Uterus (tissue), 4 donors: Measurements from ENCODE around the gene ZCCHC2. TPM values are rescaled to one million over a fixed set of nuclear protein-coding genes. Genes with fewer than 3 reads are reported as not detected.

Source experiments
- DNase-seq, 2 donors: peaks; one replicate each; pipeline ENCODE4 v3.0.0-alpha.2; 2019 to 2020
- H3K27ac ChIP-seq, 2 donors: fragments of 200-600 bp; sonication (generic); 1 replicate in 1 of 2; 2 replicates in 1 of 2; pipeline ENCODE4 v1.5.1; 2016 to 2018
- H3K27me3 ChIP-seq, 2 donors: fragments of 200-600 bp; sonication (generic); one replicate each; pipeline ENCODE4 v1.5.1; 2018 to 2019; ENCODE audit warnings: control low read depth in 1 of 2
- H3K36me3 ChIP-seq, 2 donors: fragments of 200-600 bp; sonication (generic); one replicate each; pipeline ENCODE4 v1.5.1; 2019; ENCODE audit warnings: control low read depth in 1 of 2
- H3K4me1 ChIP-seq, 2 donors: fragments of 200-600 bp; sonication (generic); one replicate each; pipeline ENCODE4 v1.5.1; 2018 to 2019; ENCODE audit warnings: control low read depth in 1 of 2
- H3K4me3 ChIP-seq, 2 donors: fragments of 200-600 bp; sonication (generic); 1 replicate in 1 of 2; 2 replicates in 1 of 2; pipeline ENCODE4 v1.5.1; 2018 to 2019; ENCODE audit warnings: mild to moderate bottlenecking in 1 of 2
- H3K9me3 ChIP-seq, 2 donors: fragments of 200-600 bp; sonication (generic); one replicate each; pipeline ENCODE4 v1.5.1; 2019; ENCODE audit warnings: control low read depth in 1 of 2
- CTCF ChIP-seq, 4 experiments: fragments of 200-600 bp in 2 of 4; fragments of 450-650 bp in 2 of 4; sonication (generic) in 2 of 4; IDR thresholded peaks; one replicate each; pipeline ENCODE4 v1.5.1; 2016 to 2019; ENCODE audit warnings: antibody characterized with exemption in 4 of 4, mild to moderate bottlenecking in 2 of 4, moderate library complexity in 1 of 4
- POLR2A ChIP-seq, 2 donors: fragments of 450-650 bp; IDR thresholded peaks; one replicate each; pipeline ENCODE4 v1.6.1; 2016; ENCODE audit warnings: antibody characterized with exemption in 2 of 2, mild to moderate bottlenecking in 1 of 2, moderate library complexity in 1 of 2
- intact Hi-C: fragments of 100-400 bp; cut with DNase I; formaldehyde crosslinking; loops from one replicate; pipeline ENCODE4 v1.15.1; 2023; ENCODE audit warnings: low total_unique reads
- total RNA-seq, 4 donors: library from RNA; depleted of rRNA in 3 of 4; stranded (reverse); fragments of >200 nt in 3 of 4; gene quantifications; one replicate each; pipeline versions ENCODE4 v1.1.0 to v1.2.4, GENCODE V29; 2014 to 2023
- donor health status: DM: yes; HTN: yes; CAD: no.

ZCCHC2 gene
- total RNA-seq, 4 donors from 2014 or later: 7.4 to 44.8 (median 15.5) TPM

DNA sequence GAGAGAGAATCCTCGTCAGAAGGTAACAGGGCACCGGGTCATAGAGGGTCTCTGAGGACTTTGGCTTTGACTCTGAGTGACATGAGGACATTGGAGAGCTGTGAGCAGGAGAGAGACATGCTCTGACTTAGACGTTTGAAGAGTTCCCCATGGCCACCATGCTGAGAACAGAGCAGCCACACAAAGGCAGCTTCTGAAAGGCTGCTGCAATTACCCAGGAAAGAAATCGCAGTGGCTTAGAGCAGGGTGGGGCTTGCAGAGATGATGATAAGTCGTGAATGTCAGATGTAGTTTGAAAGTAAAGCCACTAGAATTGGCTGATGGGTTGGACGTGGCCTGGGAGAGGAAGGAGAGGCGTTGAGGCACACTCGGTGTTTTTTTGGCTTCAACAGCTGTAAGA lies 79.0 kb downstream of the ZCCHC2 start:
- Histone ChIP-seq H3K4me1 (no peaks in the 10 kb centered on the region), H3K9me3 (no peaks in the 10 kb centered on the region), H3K27me3 (no peaks in the 10 kb centered on the region), H3K36me3 (no peaks in the 10 kb centered on the region), H3K4me3 (no peak overlapping the region), H3K27ac (no peak overlapping the region)
- intact Hi-C loops: no loop called here
- no peak for DNase-seq
- TF ChIP-seq CTCF (IDR thresholded peaks at IDR 0.05) (no peak), POLR2A (IDR thresholded peaks at IDR 0.05) (no peak)

GRCh38 chr18:62602706-62603105 lies 79.9 kb downstream of the ZCCHC2 start:
- no peak for TF ChIP-seq POLR2A (IDR thresholded peaks at IDR 0.05)
- no peak for TF ChIP-seq CTCF (IDR thresholded peaks at IDR 0.05)
- H3K27me3 ChIP-seq: no peaks in the 10 kb centered on the region
- no peaks in the 10 kb centered on the region for H3K36me3 ChIP-seq
- intact Hi-C loops: no loop called here
- H3K9me3 ChIP-seq: no peaks in the 10 kb centered on the region
- H3K4me1 ChIP-seq: no peaks in the 10 kb centered on the region
- H3K4me3 ChIP-seq: no peak overlapping the region
- no peak overlapping the region for H3K27ac ChIP-seq
- no peak for DNase-seq

DNA sequence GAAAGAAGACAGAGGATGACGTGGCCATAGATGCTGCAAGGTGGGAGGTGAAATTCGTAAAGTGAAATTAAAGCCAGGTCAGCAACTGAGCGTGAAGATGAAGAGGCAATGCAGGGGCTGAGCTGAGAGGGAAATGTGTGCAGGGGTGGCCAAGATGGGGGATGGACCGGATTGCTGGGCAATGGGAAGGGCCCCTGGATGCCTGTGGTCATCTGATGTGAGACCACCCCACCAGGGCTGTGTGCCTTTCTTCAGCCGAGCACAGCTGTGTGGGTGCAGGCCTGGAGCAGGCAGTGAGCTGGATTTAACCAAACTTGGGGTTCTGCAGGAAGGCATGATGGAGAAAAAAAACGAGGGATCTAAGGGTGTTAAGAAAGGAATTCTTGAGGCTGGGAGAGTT lies 80.4 kb downstream of the ZCCHC2 start:
- no peak overlapping the region for H3K27ac ChIP-seq
- intact Hi-C loops: no loop called here
- no peaks in the 10 kb centered on the region for H3K36me3 ChIP-seq
- no peaks in the 10 kb centered on the region for H3K4me1 ChIP-seq
- no peaks in the 10 kb centered on the region for H3K27me3 ChIP-seq
- no peak for TF ChIP-seq CTCF (IDR thresholded peaks at IDR 0.05)
- no peak overlapping the region for H3K4me3 ChIP-seq
- no peaks in the 10 kb centered on the region for H3K9me3 ChIP-seq
- no peak for DNase-seq

GRCh38 chr18:62603979-62604378 lies 81.2 kb downstream of the ZCCHC2 start:
- Histone ChIP-seq H3K4me3 (no peak overlapping the region), H3K4me1 (no peaks in the 10 kb centered on the region), H3K27me3 (no peaks in the 10 kb centered on the region), H3K36me3 (no peaks in the 10 kb centered on the region), H3K27ac (no peak overlapping the region), H3K9me3 (no peaks in the 10 kb centered on the region)
- no peak for DNase-seq
- intact Hi-C loops: no loop called here
- TF ChIP-seq POLR2A (IDR thresholded peaks at IDR 0.05): no peak
- no peak for TF ChIP-seq CTCF (IDR thresholded peaks at IDR 0.05)

- Histone ChIP-seq H3K27me3 (no peaks in the 10 kb centered on the region), H3K9me3 (no peaks in the 10 kb centered on the region), H3K4me3 (no peak overlapping the region), H3K36me3 (no peaks in the 10 kb centered on the region), H3K4me1 (no peaks in the 10 kb centered on the region), H3K27ac (no peak overlapping the region)
- no peak for TF ChIP-seq POLR2A (IDR thresholded peaks at IDR 0.05)
- no peak for TF ChIP-seq CTCF (IDR thresholded peaks at IDR 0.05)
- DNase-seq: no peak
- intact Hi-C loops: no loop called here
These were observed 82.9 kb downstream of the ZCCHC2 start for GRCh38 chr18:62605685-62606084.
